HG03039 (cell line): ENCODE results near the gene YPEL1.
"Not testable (repeated sequence)": the region's sequence is repeated elsewhere in the genome, so short reads cannot be mapped to it uniquely, and the experiment has no call there.

Experiments used
- ATAC-seq: cut with Tn5 transposase; IDR thresholded peaks from one replicate; pipeline ENCODE4 v1.9.1; 2021; ENCODE audit warnings: mild to moderate bottlenecking, moderate library complexity; ENCODE audit not compliant: unreplicated experiment

YPEL1 gene

GRCh38 chr22:21724496-21724895 lies 11.1 kb downstream of the YPEL1 start:
- not testable (repeated sequence) for ATAC-seq

GRCh38 chr22:21721195-21721852 lies 14.3 kb downstream of the YPEL1 start:
- ATAC-seq, result not testable (repeated sequence)

- not testable (repeated sequence) for ATAC-seq
Measured at GRCh38 chr22:21720191-21720859, 15.3 kb downstream of the YPEL1 start.

- ATAC-seq, result no peak
Measured at GRCh38 chr22:21719024-21719423, 16.6 kb downstream of the YPEL1 start.

GRCh38 chr22:21718499-21718898 lies 17.1 kb downstream of the YPEL1 start:
- no peak for ATAC-seq

GRCh38 chr22:21716395-21717122 lies 19.0 kb downstream of the YPEL1 start:
- ATAC-seq, result not testable (repeated sequence)

- ATAC-seq, result no peak
Measured at GRCh38 chr22:21714786-21715185, 20.8 kb downstream of the YPEL1 start.

- no peak for ATAC-seq
Measured at GRCh38 chr22:21714059-21714770, 21.4 kb downstream of the YPEL1 start.

- no peak for ATAC-seq
Measured at GRCh38 chr22:21713428-21714058, 22.1 kb downstream of the YPEL1 start.

- ATAC-seq, result no peak
Measured at GRCh38 chr22:21712751-21713427, 22.7 kb downstream of the YPEL1 start.

- no peak for ATAC-seq
Measured at GRCh38 chr22:21711851-21712250, 23.7 kb downstream of the YPEL1 start.

- no peak for ATAC-seq
Measured at GRCh38 chr22:21710156-21710555, 25.4 kb downstream of the YPEL1 start.

GRCh38 chr22:21709688-21710087 lies 25.9 kb downstream of the YPEL1 start:
- no peak for ATAC-seq

- ATAC-seq, result no peak
Measured at GRCh38 chr22:21708960-21709359, 26.6 kb downstream of the YPEL1 start.

- no peak for ATAC-seq
Measured at GRCh38 chr22:21707677-21708076, 27.9 kb downstream of the YPEL1 start.

- ATAC-seq, result no peak
Measured at GRCh38 chr22:21703684-21704316, 31.8 kb downstream of the YPEL1 start.

- no peak for ATAC-seq
Measured at GRCh38 chr22:21702700-21703683, 32.6 kb downstream of the YPEL1 start.

GRCh38 chr22:21702094-21702493 lies 33.5 kb downstream of the YPEL1 start:
- ATAC-seq, result no peak
